ENCODE data around the gene SS18L1. TPM values are rescaled to one million over a fixed set of nuclear protein-coding genes. Genes with fewer than 3 reads are reported as not detected.

Gene SS18L1
- total RNA-seq, 4 donors from 2014 or later, result 6.8 to 12.3 (median 11.1) TPM

GRCh38 chr20:62217913-62218773 is 74.6 kb downstream of the SS18L1 start:
- Histone ChIP-seq H3K27ac (no peak overlapping the region), H3K27me3 (peaks cover 96% of the 10 kb centered on the region), H3K4me3 (no peak overlapping the region), H3K9me3 (no peaks in the 10 kb centered on the region), H3K36me3 (no peaks in the 10 kb centered on the region), H3K4me1 (peaks cover 0 to 27% (median 8%) of the 10 kb centered on the region in 3 donors)
- no peak for ATAC-seq
- TF ChIP-seq EP300 (IDR thresholded peaks at IDR 0.05) (no peak), CTCF (IDR thresholded peaks at IDR 0.05) (no peak), POLR2AphosphoS5 (IDR thresholded peaks at IDR 0.05) (no peak), POLR2A (IDR thresholded peaks at IDR 0.05) (no peak)
- WGBS, 2 donors (ENCODE audit: low coverage in 1 of 2), result no CpG with 5 or more reads among the region's 38 CpGs

- no peak for TF ChIP-seq EP300 (IDR thresholded peaks at IDR 0.05)
- no peak for TF ChIP-seq POLR2AphosphoS5 (IDR thresholded peaks at IDR 0.05)
- TF ChIP-seq CTCF (IDR thresholded peaks at IDR 0.05), result no peak
- no peak for TF ChIP-seq POLR2A (IDR thresholded peaks at IDR 0.05)
- 4 to 13% methylated on average over 3 to 4 of the region's 84 CpGs for WGBS, 2 donors (ENCODE audit: low coverage in 1 of 2)
- H3K36me3 ChIP-seq, result no peaks in the 10 kb centered on the region
- no peak overlapping the region for H3K27ac ChIP-seq
- H3K9me3 ChIP-seq, result no peaks in the 10 kb centered on the region
- peak overlapping the region in 1 of 2 donors; percentile 49 for H3K4me3 ChIP-seq
- H3K27me3 ChIP-seq, result peaks cover 100% of the 10 kb centered on the region
- peaks cover 0 to 27% (median 8%) of the 10 kb centered on the region in 3 donors for H3K4me1 ChIP-seq
- ATAC-seq, result no peak
These were observed 75.8 kb downstream of the SS18L1 start for GRCh38 chr20:62219101-62219991.

GRCh38 chr20:62219992-62220665 is 76.6 kb downstream of the SS18L1 start, which contains the start of gene HRH3:
TSS of gene HRH3 (minus strand) at chr20:62220278. CDS start at chr20:62219970, 308 bp downstream.
- Histone ChIP-seq H3K36me3 (no peaks in the 10 kb centered on the region), H3K9me3 (no peaks in the 10 kb centered on the region), H3K27me3 (peaks cover 100% of the 10 kb centered on the region), H3K4me3 (peak within 1 kb of the TSS in 1 of 2 donors; percentile 49), H3K4me1 (peaks cover 0 to 27% (median 8%) of the 10 kb centered on the region in 3 donors), H3K27ac (no peak within 1 kb of the TSS)
- ATAC-seq, result peak; percentile 66
- no CpG with 5 or more reads among the region's 84 CpGs for WGBS, 2 donors (ENCODE audit: low coverage in 1 of 2)
- TF ChIP-seq POLR2AphosphoS5 (IDR thresholded peaks at IDR 0.05), result no peak
- TF ChIP-seq POLR2A (IDR thresholded peaks at IDR 0.05), result peak in 1 of 2 donors; percentile 10
- no peak for TF ChIP-seq EP300 (IDR thresholded peaks at IDR 0.05)
- TF ChIP-seq CTCF (IDR thresholded peaks at IDR 0.05), result no peak

GRCh38 chr20:62220666-62221568 is 77.3 kb downstream of the SS18L1 start:
- Histone ChIP-seq H3K36me3 (no peaks in the 10 kb centered on the region), H3K27me3 (peaks cover 100% of the 10 kb centered on the region), H3K27ac (no peak overlapping the region), H3K9me3 (no peaks in the 10 kb centered on the region), H3K4me3 (peak overlapping the region in 1 of 2 donors; percentile 49), H3K4me1 (peaks cover 0 to 27% (median 8%) of the 10 kb centered on the region in 3 donors)
- 0% methylated on average over 10 of the region's 46 CpGs; no CpG with 5 or more reads in 1 of the 2 donors for WGBS, 2 donors (ENCODE audit: low coverage in 1 of 2)
- TF ChIP-seq EP300 (IDR thresholded peaks at IDR 0.05) (no peak), POLR2AphosphoS5 (IDR thresholded peaks at IDR 0.05) (no peak), POLR2A (IDR thresholded peaks at IDR 0.05) (no peak), CTCF (IDR thresholded peaks at IDR 0.05) (no peak)
- ATAC-seq, result no peak
